Activated CD8-positive, alpha-beta memory T cell treated with anti-CD3 and anti-CD28 coated beads for 48 hours (primary cell): ENCODE results near the gene ISLR2.
"Not testable (repeated sequence)": the region's sequence is repeated elsewhere in the genome, so short reads cannot be mapped to it uniquely, and the experiment has no call there.

Experiments used
- DNase-seq, 3 experiments: peaks; one replicate each; pipeline ENCODE4 v3.0.0-alpha.2; 2020; ENCODE audit warnings: low read depth in 2 of 3, low spot score in 2 of 3

Gene ISLR2, protein sequence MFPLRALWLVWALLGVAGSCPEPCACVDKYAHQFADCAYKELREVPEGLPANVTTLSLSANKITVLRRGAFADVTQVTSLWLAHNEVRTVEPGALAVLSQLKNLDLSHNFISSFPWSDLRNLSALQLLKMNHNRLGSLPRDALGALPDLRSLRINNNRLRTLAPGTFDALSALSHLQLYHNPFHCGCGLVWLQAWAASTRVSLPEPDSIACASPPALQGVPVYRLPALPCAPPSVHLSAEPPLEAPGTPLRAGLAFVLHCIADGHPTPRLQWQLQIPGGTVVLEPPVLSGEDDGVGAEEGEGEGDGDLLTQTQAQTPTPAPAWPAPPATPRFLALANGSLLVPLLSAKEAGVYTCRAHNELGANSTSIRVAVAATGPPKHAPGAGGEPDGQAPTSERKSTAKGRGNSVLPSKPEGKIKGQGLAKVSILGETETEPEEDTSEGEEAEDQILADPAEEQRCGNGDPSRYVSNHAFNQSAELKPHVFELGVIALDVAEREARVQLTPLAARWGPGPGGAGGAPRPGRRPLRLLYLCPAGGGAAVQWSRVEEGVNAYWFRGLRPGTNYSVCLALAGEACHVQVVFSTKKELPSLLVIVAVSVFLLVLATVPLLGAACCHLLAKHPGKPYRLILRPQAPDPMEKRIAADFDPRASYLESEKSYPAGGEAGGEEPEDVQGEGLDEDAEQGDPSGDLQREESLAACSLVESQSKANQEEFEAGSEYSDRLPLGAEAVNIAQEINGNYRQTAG

DNA sequence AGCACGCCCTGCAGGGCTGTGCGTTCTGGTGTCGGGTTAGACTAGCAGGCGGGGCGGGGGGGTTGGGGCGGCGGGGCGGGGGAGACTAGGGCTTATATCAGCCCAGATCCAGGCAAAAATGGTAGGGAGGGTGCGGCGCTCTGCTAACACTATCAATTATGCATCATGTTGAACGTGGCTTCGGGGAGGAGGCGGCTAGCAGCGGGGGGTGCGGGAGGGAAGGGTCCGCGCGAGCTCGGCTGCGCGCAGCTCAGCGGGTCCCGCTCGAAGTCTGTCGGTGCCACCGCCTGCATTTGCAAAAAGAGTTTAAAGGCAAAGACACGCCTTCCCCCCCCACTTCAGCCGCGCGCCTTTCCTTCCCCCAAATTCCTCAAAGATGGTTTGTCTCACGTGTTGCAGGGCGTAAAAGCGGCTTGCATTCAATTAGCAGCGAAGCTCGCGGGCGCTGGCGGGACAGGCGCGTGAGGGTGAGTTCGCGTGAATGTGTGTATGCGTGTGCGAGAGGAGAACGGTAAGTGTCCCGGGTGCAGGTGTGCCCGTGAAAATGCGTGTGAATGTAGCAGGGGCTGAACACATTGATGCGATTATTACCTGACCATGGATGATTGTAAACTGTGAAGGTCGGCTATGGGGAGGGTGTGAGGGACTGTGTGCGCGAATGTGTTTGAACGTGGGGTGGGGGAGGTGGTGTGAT, at the start of gene ISLR2:
TSS of gene ISLR2 (plus strand) at position 432 of the 694 bp plus-strand sequence. CDS start 2,169 bp downstream, outside the sequence.
- no peak for DNase-seq

DNA sequence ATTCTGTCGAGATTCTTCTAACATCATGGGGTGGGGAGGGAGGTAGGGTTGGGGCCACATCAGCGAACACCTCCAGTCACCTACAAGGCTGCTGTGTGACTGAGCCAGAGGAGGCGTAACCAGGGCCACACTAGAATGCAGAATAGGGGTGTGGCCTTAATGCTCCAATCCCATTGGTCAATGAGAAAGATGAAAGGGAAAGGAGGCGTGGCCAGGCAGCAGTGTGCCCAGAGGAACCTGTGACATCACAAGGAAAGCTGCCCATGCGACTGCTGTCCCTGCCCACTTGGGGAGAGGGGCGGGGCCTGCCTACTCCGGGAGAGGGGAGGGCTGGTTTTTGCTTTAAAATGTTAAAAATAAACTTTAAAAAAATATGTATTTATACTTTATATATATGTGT, 47.9 kb upstream of the ISLR2 start, which contains the start of gene GOLGA6A:
TSS of gene GOLGA6A (minus strand) at position 101 of the 400 bp plus-strand sequence. CDS start at position 60, 41 bp downstream.
- DNase-seq: not testable (repeated sequence)

GRCh38 chr15:74094567-74094966, 35.8 kb upstream of the ISLR2 start:
- DNase-seq: not testable (repeated sequence)

GRCh38 chr15:74095610-74096009, 34.8 kb upstream of the ISLR2 start:
- not testable (repeated sequence) for DNase-seq

DNA sequence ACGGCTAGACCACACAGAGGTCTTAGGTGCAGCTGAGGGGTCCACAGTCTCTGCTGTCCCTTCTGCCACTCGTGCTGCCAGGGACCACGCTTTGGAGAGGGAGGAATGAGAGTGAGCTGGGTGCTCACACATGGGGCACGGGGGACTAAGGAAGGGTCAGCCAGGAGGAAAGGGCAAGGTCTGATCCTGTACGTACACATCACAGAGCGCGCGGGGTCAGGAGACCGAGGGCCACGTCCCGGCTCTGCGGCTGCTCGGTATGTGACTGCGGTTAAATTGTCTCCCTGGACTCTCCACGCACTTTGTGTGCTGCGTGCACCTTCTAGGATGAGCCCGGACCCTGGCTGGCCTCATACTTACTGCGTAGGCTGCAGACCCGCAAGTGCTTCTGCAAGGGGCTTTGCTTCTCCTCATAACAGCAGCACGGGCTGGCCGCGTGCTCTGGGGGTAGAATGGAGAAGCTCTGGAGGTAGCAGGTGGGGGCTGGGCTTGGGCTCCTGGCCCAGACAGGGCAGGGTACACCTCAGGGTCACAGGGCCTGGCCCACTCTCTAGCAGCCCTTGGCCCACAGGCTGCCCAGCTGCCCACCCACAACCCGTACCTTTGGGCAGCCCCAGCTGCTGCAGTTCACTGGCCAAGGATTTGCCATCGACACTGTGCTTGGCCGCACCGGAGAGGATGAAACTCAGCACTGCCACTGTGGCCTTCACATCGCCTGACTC, 33.5 kb upstream of the ISLR2 start:
- not testable (repeated sequence) for DNase-seq

DNA sequence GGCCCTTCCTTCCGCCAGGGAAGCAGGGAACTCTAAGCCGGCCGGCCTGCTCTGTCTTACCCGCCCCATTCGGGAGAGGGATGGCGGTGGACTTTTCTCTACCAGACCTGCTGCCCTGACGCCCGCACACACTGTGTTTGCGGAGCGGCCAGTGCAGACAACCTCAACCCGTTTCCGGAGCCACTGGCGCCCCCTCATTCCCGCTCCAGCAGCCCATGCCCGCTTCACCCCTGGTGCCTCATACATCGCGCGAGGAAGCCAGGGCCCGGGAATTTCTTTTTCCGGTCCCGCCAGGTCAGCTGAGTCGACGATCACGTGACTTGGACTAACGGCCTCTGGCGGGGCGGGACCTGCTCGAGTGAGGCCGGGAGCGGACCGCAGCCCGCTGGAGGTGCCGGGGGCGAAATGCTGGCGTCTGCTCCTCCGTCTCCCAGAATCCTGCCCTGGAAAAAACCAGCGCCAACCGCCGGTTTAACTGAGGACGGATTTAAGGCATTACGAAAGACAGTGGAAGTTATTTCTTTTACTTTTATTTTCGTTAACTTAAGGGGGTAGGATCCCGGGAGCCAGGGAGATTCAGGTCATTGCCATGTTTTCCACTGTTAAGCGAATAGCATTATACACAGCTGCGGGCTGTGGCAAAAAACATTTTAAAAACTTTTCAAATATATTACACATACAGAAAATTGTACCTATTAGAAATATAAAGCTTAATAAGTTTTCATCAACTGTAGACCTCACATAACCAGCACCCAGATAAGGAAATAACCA, 30.2 kb upstream of the ISLR2 start:
- peak; percentile 74 to 85 (median 78) for DNase-seq

- DNase-seq: no peak
These were observed 22.3 kb upstream of the ISLR2 start for GRCh38 chr15:74108111-74108510.

DNA sequence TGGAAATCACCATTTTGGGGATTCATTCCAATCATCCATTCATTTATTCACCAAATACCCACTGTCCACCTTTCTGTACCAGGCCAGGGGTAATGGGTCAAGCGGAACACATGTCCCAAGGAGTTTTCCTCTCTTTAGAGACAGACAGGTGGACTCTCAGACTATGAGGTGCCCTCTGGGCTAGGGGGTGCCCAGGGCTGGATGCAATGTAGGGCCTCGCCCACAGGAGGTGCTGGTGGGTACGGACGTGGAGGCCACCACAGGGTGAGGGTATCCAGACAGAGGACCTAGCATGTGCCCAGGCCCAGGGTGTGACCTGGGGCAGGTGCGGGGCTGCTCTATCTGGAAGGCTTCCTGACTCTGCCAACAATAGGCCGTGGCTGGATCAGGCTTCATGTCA, 21.8 kb upstream of the ISLR2 start:
- not testable (repeated sequence) for DNase-seq

DNA sequence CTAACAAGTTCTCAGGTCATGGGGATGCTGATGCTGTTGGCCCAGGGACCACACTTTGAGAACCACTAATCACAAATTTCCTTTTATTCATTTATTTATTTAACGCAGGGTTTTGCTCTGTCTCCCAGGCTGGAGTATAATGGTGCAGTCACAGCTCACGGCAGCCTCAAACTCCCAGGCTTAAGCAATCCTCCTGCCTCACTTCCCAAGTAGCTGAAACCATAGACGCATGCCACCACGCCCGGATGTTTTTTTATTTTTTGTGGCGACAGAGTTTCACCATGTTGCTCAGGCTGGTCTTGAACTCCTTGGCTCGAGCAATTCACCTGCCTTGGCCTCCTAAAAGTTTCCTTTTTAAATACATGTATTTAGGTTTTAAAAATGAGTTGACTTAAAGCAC, 20.7 kb upstream of the ISLR2 start:
- DNase-seq: no peak

DNA sequence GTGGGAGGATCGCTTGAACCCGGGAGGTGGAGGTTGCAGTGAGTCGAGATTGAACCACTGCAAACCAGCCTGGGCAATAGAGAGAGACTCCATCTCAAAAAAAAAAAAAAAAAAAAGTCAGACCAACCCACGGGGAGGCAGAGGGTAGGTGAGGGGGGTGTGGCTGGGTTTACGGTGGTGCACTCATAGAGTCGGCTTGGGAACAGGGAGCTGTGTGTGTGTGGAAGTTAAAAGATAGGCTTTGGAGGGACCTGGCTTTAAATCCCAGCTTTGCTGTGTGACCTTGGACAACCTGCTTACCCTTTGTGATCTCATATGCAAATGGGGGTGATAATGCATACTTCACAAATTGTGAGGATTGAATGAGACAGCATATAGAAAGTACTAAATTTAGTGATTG, 10.0 kb upstream of the ISLR2 start:
- no peak for DNase-seq

DNA sequence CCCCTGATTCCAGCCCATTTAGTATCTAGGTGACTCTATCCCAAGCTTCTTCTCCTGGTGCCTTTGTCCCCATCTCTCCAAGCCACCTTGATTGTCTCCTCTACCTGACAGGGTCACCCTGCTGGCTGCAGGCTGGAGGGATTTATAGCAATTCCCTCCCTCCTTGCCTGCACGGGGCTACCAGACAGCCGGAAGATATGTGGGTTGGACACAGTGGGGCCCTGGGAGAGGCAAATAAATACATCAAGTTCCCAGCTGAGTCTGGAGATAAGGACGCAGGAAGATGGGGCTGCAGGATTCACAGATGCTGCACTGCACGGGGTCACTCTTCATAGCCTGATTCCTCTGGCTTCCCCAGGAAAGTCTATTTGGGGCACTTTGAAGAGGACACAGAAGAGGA, 9.3 kb upstream of the ISLR2 start:
- no peak for DNase-seq

DNA sequence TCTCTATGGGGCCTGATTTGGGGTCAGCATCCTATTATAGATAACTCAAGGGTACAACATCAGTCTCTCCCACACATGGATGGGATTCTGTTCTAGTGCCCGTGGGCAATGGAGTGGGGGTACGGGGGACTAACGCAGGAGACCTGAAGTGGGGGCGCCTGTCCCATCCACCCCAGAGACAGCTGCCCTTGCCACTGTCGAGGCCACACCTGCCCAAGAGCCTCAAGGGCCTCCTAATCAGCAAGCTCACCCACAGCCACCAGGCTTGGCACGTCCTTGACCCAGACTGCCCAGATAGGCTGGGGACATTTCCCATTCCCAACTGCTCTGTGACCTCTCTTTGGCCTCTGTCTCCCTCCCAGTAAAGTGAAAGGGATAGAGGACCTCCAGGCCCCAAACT, 8.5 kb upstream of the ISLR2 start:
- DNase-seq: no peak

DNA sequence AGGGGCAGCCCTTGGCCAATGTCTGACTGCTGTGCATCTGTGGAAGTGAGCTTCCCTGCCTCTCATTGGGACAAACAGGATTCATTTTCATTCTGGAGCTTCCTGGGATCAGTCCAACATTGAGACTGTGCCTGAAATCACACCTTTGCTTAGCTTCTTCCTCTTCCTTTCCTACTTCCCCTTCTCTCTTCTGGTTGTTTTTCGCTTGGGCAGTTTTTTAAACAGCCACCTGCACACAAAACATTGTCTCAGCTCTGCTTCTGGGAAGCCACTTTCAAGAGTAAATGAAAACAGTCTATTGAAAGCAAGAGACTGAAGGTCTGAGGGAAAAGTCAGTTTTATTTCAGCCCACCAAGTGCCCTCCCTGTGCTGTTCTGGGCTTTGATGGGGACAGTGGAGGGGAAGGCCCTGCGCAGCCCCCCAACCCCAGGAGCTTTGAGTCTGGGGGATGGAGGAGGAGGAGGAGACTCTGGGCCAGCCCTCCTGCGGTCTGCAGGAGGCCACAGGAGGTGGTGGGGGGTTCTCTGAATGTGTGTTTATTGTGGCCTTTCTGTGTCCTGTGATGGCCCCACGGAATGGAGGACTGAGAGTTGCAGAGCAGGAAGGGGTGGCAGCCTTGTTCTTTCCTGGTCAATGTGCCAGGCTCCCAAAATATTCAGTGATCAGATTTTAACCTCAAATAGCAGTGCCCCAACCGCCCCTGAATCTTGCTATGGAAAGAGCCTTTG, 7.8 kb upstream of the ISLR2 start:
- DNase-seq: no peak

DNA sequence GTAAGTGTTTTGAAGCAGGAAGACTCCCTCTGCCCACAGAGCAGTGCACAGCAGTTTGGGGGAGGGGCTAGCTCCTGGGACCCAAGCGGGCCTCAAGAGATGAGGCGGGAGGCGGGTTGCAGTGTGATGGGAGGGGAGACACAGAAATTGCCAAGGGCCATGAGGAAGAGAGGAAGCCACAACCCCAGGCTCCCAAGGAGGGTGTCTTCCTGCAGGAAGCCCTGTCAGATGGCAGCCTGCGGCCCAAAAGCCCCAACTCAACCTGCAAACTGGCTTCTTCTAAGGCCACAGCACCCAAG, 7.3 kb upstream of the ISLR2 start:
- DNase-seq: no peak

GRCh38 chr15:74123658-74124057, 6.7 kb upstream of the ISLR2 start:
- DNase-seq: no peak

DNA sequence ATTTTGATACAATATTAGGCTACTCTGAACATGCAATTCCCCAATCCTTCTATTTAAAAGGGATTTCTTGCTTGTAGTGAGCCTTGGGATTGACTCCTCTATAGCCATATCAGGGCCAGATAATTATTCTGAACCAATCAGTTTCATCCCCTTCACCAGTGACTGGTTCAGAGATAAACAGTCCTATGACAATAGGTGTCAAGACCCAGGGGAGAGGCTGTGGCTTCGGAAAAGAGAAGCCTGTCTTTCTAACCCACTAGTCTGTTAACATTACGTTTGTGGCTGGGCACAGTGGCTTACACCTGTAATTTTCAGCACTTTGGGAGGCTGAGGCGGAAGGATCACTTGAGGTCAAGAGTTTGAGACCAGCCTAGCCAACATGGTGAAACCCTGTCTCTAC, 6.2 kb upstream of the ISLR2 start:
- no peak for DNase-seq

DNA sequence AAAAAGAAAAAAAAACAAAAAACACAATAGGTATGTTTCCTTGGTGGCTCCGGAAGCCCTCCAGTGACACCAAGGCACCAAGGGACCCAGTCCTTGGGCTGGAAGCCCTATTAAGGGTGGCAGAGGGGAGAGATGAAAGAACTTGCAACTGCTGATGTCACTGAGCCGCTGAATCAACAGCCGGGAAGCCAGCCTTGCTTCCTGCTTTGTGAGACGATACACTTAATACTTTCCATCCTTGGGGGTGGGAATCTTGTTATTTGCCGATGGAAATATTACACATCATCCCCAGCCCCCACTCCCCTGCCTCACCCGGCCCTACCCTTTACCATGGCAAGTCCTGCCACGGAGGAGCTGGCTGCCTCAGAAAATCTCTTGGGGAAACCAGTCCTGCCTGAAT, 5.6 kb upstream of the ISLR2 start:
- no peak for DNase-seq

GRCh38 chr15:74127255-74127953, 3.0 kb upstream of the ISLR2 start:
- DNase-seq: peak; percentile 79 to 93 (median 90)
